Effector memory CD4-positive, alpha-beta T cell (primary cell): ENCODE measurements around the gene OR2AG1.
"Not testable (repeated sequence)": the region's sequence is repeated elsewhere in the genome, so short reads cannot be mapped to it uniquely, and the experiment has no call there.

Source experiments
- DNase-seq, 3 donors: peaks; one replicate each; pipeline ENCODE4 v3.0.0-alpha.2; 2020
- H3K27ac ChIP-seq: 2 replicates; pipeline ENCODE4 v1.7.0; 2013; ENCODE audit warnings: mild to moderate bottlenecking, low read length, moderate library complexity; ENCODE audit not compliant: insufficient read depth, poor library complexity, severe bottlenecking
- H3K27me3 ChIP-seq: replicated peaks from 2 replicates; pipeline ENCODE4 v1.7.0; 2013; ENCODE audit warnings: mild to moderate bottlenecking, low read length; ENCODE audit not compliant: insufficient read depth, control insufficient read depth, poor library complexity, severe bottlenecking
- H3K36me3 ChIP-seq: 2 replicates; pipeline ENCODE4 v1.7.0; 2013; ENCODE audit warnings: mild to moderate bottlenecking, low read length, moderate library complexity; ENCODE audit not compliant: control insufficient read depth, insufficient read depth
- H3K4me1 ChIP-seq: 2 replicates; pipeline ENCODE4 v1.7.0; 2013; ENCODE audit warnings: low read length, mild to moderate bottlenecking; ENCODE audit not compliant: control insufficient read depth, insufficient read depth, poor library complexity, severe bottlenecking
- H3K4me3 ChIP-seq: 2 replicates; pipeline ENCODE4 v1.7.0; 2013; ENCODE audit warnings: low read length, low read depth, mild to moderate bottlenecking; ENCODE audit not compliant: insufficient read depth, poor library complexity, severe bottlenecking
- H3K9me3 ChIP-seq: 2 replicates; pipeline ENCODE4 v1.7.0; 2013; ENCODE audit warnings: mild to moderate bottlenecking, low read length, moderate library complexity; ENCODE audit not compliant: control insufficient read depth

The OR2AG1 gene

GRCh38 chr11:6780829-6781228 is 2.0 kb upstream of the OR2AG1 start:
- Histone ChIP-seq H3K27me3 (no peaks in the 10 kb centered on the region), H3K4me3 (no peak overlapping the region), H3K36me3 (no peaks in the 10 kb centered on the region), H3K9me3 (no peaks in the 10 kb centered on the region), H3K27ac (no peak overlapping the region), H3K4me1 (no peaks in the 10 kb centered on the region)
- DNase-seq = no peak

- Histone ChIP-seq H3K27ac (no peak overlapping the region), H3K27me3 (no peaks in the 10 kb centered on the region), H3K9me3 (no peaks in the 10 kb centered on the region), H3K4me1 (no peaks in the 10 kb centered on the region), H3K36me3 (no peaks in the 10 kb centered on the region), H3K4me3 (no peak overlapping the region)
- no peak for DNase-seq
Measured at GRCh38 chr11:6790546-6790945, 7.7 kb downstream of the OR2AG1 start.

- Histone ChIP-seq H3K27ac (no peak overlapping the region), H3K4me3 (no peak overlapping the region), H3K9me3 (no peaks in the 10 kb centered on the region), H3K36me3 (no peaks in the 10 kb centered on the region), H3K4me1 (no peaks in the 10 kb centered on the region), H3K27me3 (no peaks in the 10 kb centered on the region)
- no peak for DNase-seq
Measured at GRCh38 chr11:6794639-6795038, 11.8 kb downstream of the OR2AG1 start.

GRCh38 chr11:6799402-6799801 is 16.6 kb downstream of the OR2AG1 start, which contains the start of gene OR6A2:
TSS of gene OR6A2 (minus strand) at chr11:6799689. CDS start at chr11:6795708, 3,981 bp downstream.
- Histone ChIP-seq H3K27ac (no peak within 1 kb of the TSS), H3K4me3 (no peak within 1 kb of the TSS), H3K4me1 (no peaks in the 10 kb centered on the region), H3K9me3 (no peaks in the 10 kb centered on the region), H3K27me3 (no peaks in the 10 kb centered on the region), H3K36me3 (no peaks in the 10 kb centered on the region)
- DNase-seq = no peak

- not testable (repeated sequence) for H3K36me3 ChIP-seq, H3K27ac ChIP-seq, H3K4me1 ChIP-seq, DNase-seq, H3K9me3 ChIP-seq, H3K4me3 ChIP-seq, H3K27me3 ChIP-seq
Measured at GRCh38 chr11:6801075-6801474, 18.3 kb downstream of the OR2AG1 start.

- no peaks in the 10 kb centered on the region for H3K9me3 ChIP-seq
- no peak overlapping the region for H3K4me3 ChIP-seq
- DNase-seq = peak in 1 of 3 donors; percentile 12
Measured at GRCh38 chr11:6812390-6813005, 29.7 kb downstream of the OR2AG1 start.

GRCh38 chr11:6813656-6814055 is 30.8 kb downstream of the OR2AG1 start:
- no peaks in the 10 kb centered on the region for H3K36me3 ChIP-seq
- DNase-seq = no peak
- no peaks in the 10 kb centered on the region for H3K27me3 ChIP-seq
- no peaks in the 10 kb centered on the region for H3K9me3 ChIP-seq
- H3K4me1 ChIP-seq = no peaks in the 10 kb centered on the region
- no peak overlapping the region for H3K27ac ChIP-seq
- no peak overlapping the region for H3K4me3 ChIP-seq

More at GRCh38 chr11:6812390-6813005, 29.7 kb downstream of the OR2AG1 start:
- Histone ChIP-seq H3K36me3 (no peaks in the 10 kb centered on the region), H3K27me3 (no peaks in the 10 kb centered on the region), H3K4me1 (no peaks in the 10 kb centered on the region), H3K27ac (no peak overlapping the region)

- Histone ChIP-seq H3K27ac (no peak overlapping the region), H3K27me3 (no peaks in the 10 kb centered on the region), H3K4me3 (no peak overlapping the region), H3K36me3 (no peaks in the 10 kb centered on the region), H3K9me3 (no peaks in the 10 kb centered on the region), H3K4me1 (no peaks in the 10 kb centered on the region)
- DNase-seq = no peak
Measured at GRCh38 chr11:6817694-6818093, 34.9 kb downstream of the OR2AG1 start.

- Histone ChIP-seq H3K36me3 (no peaks in the 10 kb centered on the region), H3K9me3 (no peaks in the 10 kb centered on the region), H3K27ac (no peak overlapping the region), H3K27me3 (no peaks in the 10 kb centered on the region), H3K4me1 (no peaks in the 10 kb centered on the region), H3K4me3 (no peak overlapping the region)
- no peak for DNase-seq
Measured at GRCh38 chr11:6818967-6819366, 36.1 kb downstream of the OR2AG1 start.

GRCh38 chr11:6824136-6824823 is 41.5 kb downstream of the OR2AG1 start:
- H3K9me3 ChIP-seq = no peaks in the 10 kb centered on the region
- no peak for DNase-seq
- H3K27me3 ChIP-seq = no peaks in the 10 kb centered on the region
- H3K4me1 ChIP-seq = no peaks in the 10 kb centered on the region
- no peak overlapping the region for H3K27ac ChIP-seq
- no peak overlapping the region for H3K4me3 ChIP-seq
- H3K36me3 ChIP-seq = no peaks in the 10 kb centered on the region
